ENCODE measurements around the gene ZNF483.
"Not testable (repeated sequence)": the region's sequence is repeated elsewhere in the genome, so short reads cannot be mapped to it uniquely, and the experiment has no call there.

The ZNF483 gene

GRCh38 chr9:111525056-111525977 is at the start of gene ZNF483:
Gene ZNF483 (plus strand): TSS chr9:111525179. CDS start chr9:111527396, 2,217 bp downstream.
- peak; percentile 54 for DNase-seq

DNA sequence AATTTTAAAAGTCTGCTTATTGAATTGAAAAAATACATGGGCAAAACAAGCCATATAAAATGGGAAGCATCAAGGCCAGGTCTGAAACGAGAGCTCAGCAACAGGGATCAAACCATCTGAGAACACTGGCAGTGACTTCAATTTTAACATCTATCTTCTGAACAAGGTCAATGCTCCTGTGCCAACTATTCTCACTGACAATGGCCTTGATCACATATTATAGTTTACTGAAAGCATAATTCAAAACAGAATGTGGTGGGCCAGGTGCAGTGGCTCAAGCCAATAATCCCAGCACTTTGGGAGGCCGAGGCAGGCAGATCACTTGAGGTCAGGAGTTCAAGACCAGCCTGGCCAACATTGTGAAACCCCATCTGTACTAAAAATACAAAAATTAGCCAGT is 49.8 kb upstream of the ZNF483 start:
- no peak for DNase-seq

- DNase-seq = no peak
These were observed 47.3 kb upstream of the ZNF483 start for GRCh38 chr9:111477677-111478076.

DNA sequence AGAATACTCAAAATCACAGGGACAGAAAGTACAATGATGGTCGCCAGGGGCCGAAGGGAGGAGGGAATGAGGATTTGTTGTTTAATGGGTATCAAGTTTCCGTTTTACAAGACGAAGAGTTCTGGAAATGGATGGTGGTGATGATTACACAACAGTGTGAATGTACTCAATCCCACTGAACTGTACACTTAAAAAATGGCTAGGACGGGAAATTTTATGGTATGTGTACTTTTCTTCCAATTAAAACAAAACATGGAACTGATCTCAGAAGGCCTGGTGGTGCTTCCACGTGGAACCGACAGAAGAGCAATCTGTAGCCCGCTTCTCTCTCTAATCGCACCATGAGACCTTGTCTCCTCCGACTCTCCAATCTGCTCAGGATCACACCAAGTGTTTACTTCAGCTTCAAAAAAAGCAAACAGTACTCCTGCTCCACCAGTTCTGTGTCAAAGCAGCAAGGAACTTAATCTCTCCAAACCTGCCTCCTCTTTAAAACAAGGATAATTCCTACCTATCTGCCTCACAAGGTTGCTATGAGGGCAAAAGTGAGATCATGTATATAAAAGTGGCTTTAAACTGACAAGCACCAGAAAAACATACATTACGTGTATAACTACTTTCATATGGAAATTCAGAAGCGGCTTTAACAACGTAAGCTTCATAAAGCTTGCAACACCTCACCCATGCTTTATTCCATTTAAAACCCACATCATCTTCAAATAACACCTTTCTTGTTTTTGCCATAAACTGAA is 42.9 kb upstream of the ZNF483 start:
- DNase-seq = no peak

DNA sequence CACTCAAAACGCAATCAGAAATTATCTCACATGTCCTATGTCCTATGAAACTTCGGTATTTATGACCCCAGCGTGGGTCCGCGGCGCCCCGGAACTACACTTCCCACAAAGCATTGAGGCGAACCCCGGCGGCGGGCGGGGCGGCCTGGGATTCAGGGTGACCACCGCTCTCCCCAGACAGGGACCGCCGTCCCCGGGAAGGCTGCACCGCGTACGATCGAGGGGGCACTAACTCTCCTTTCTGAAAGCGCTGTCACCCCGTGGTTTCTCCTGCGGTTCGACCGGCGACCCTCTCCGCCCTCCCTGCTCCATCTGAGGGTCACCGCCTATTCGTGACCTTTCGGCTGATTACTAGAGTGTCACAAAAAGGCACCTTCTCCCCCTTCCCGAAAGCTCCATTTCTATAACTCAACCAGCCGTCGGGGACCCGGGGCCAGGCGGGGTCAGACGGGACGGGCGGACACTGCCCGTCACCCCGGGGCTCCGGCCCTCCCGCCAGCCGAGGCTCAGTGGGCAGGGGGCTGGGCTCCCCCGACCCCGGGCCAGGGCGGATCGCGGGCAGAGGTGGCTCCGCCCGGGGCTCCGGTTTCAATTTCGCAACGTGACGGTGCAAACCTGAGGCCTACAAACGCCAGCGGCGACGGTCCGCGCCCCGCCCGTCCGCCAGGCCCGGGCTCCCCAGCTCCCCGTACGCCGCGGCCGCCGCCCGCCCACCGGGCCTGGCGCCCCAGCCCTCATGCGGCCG is 42.1 kb upstream of the ZNF483 start:
- peak; percentile 40 for DNase-seq

- DNase-seq = peak; percentile 36
These were observed 41.5 kb upstream of the ZNF483 start for GRCh38 chr9:111483439-111483857.

DNA sequence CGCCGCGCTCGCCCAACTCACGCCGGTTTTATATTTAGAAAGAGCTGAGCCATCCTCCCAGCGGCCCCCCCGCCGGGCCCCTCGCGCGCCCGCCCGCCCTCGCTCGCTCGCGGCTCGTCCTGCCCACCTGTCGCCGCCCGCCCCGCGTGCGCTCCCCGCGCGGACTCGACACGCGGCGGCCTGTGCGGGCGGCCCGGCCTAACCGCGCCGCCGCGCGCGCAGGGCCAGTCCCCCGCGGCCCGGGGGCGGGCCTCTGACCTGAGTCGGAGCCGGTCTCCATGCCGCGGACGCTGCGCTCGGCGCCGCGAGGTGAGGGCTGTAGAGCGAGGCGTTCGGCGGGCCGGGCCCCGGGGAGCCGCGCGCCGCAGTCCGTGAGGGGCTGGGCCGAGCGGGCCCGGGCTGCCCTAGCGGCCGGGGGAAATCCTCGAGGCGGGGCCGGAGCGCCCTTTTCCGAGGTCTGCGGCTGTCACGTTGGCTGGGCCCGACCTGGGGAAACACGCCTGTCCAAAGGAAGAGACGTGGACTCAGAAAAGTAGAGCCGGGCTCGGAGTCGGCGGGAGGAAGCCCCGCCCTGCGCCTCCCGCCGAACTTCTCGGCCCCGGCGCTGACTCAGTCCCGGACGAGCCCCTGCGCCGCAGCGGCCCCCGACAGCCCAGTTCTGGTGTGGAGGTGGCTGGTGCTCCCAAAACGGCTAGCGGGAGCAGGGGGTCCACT is 41.0 kb upstream of the ZNF483 start, which contains the start of gene ECPAS:
ECPAS (minus strand) TSS at position 526 of the 714 bp plus-strand sequence. CDS start 11,465 bp downstream, outside the sequence.
- peak; percentile 56 for DNase-seq

DNA sequence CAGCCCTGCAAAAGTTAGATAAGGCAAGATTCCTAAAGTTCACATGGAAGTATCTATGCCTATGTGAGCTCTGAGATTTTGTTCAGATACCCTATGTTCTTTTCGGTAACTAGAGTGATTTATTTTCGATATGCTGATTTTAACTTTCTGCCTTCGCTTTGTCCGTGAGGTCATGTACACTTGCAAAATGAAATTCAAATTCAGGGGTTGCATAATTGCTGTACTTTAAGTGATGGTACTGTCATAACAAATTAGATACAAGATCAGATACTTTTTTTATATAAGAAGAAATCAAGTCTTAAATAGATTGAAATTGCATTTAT is 40.4 kb upstream of the ZNF483 start:
- DNase-seq = no peak

DNA sequence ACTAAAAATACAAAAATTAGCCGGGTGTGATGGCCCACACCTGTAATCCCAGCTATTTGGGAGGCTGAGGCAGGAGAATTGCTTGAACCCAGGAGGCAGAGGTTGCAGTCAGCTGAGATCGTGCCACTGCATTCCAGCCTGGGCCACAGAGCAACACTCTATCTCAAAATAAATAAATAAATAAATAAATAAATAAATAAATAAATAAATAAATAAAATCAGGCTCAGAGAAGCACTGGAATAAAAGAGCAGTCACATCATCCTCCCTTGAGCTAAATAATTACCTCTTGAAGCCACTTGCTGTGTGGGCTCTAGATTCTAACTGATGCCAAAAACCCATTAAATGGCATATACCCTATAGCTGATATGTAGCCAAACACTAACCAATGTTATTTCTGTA is 27.8 kb upstream of the ZNF483 start:
- not testable (repeated sequence) for DNase-seq

DNA sequence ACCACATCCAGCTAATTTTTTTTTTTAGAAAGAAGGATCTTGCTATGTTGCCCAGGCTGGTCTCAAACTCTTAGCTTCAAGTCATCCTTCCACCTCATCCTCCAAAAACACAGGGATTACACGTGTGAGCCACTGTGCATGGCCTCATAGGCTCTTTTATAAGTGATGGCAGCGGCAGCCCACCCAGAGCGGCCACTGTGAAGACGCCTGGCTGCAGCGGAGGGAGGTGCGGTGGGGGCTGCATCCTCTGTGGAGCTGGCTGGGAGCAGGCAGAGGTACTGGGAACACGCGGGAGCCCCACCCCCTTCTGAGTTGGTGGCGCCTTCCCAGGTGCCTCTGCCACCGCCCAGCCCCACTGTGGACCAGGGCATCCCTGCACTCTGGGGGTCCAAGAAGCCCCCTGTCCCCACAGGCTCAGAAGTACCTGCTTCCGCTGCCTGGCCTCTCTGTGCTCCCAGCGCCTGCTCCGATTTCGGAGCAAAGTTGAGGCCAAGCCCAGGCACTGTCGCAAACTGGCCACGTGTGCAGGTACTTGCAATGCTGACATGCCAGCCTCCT is 23.9 kb upstream of the ZNF483 start:
- DNase-seq = no peak

DNA sequence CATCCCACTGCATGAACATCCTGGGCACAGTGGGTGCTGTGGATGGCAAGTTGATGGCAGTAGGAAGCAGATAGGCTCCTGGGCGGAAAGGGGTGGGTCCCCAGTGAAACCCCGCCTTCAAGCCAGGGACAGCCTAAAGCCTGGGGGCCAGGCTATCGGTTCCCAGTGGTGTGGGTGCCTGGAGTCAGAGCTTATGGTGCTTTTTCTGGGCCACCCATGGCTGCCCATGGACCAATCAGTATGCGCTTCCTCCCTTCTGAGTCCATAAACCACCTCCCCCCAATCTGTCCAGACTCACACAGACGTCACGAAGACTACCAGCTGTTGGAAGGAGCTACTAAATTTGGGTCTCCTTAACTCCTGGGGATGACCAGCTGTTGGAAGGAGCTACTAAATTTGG is 23.3 kb upstream of the ZNF483 start:
- no peak for DNase-seq

GRCh38 chr9:111502506-111502905 is 22.5 kb upstream of the ZNF483 start:
- DNase-seq = no peak

GRCh38 chr9:111511581-111511980 is 13.4 kb upstream of the ZNF483 start:
- not testable (repeated sequence) for DNase-seq

GRCh38 chr9:111514967-111515366 is 10.0 kb upstream of the ZNF483 start:
- DNase-seq = no peak

GRCh38 chr9:111516061-111516465 is 8.9 kb upstream of the ZNF483 start:
- DNase-seq = no peak

GRCh38 chr9:111524731-111525055 is 286 bp upstream of the ZNF483 start:
- no peak for DNase-seq

DNA sequence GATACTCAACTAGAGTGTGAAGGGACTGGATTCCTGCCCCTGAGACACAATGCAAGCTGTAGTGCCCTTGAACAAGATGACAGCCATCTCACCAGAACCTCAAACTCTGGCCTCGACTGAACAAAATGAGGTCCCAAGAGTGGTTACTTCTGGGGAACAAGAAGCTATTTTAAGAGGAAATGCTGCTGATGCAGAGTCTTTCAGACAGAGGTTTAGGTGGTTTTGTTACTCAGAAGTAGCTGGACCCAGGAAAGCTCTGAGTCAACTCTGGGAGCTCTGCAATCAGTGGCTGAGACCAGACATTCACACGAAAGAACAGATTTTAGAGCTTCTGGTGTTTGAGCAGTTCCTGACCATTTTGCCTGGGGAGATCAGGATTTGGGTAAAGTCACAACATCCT is 2.4 kb downstream of the ZNF483 start:
- no peak for DNase-seq

- DNase-seq = no peak
These were observed 4.8 kb downstream of the ZNF483 start for GRCh38 chr9:111529787-111530186.

DNA sequence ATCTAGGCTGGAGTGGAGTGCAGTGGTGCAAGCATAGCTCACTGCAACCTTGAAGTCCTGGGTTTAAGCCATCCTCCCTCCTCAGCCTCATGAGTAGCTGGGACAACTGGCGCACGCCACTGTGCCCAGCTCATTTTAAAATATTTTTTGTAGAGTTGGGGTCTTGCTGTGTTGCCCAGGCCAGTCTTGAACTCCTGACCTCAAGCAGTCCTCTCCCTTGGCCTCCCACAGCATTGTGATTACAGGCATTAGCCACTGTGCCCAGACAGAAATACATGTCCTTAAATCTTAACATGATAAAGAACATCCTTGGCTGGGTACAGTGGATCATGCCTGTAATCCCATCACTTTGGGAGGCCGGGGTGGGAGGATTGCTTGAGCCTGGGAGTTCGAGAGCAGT is 6.7 kb downstream of the ZNF483 start:
- no peak for DNase-seq

DNA sequence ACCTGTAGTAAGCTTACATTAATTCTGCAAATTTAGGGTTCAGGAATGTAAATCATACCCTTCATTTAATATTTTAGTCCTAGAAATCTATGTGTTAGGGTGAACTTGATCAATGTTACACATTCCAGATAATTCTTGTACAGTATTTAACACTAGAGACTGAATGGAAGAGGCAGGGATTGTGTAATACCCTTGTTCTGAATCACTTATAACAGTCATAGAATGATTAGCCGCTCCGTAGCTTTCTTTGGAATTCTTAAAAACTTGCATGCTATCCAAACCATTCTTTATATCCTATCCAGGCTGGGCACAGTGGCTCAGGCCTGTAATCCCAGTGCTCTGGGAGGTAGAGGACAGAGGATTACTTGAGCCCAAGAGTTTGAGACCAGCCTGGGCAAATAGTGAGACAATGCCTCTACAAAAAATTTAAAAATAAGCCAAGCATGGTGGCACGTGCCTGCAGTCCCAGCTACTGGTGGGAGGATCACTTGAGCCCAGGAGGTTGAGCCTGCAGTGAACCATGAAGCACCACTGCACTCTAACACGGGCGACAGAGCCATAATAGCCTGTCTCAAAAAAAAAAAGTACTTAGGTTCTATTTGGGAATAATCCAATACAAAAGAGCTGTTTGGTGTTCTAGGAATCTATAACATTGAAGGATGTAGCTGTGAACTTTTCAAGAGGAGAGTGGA is 8.3 kb downstream of the ZNF483 start:
- DNase-seq = no peak

DNA sequence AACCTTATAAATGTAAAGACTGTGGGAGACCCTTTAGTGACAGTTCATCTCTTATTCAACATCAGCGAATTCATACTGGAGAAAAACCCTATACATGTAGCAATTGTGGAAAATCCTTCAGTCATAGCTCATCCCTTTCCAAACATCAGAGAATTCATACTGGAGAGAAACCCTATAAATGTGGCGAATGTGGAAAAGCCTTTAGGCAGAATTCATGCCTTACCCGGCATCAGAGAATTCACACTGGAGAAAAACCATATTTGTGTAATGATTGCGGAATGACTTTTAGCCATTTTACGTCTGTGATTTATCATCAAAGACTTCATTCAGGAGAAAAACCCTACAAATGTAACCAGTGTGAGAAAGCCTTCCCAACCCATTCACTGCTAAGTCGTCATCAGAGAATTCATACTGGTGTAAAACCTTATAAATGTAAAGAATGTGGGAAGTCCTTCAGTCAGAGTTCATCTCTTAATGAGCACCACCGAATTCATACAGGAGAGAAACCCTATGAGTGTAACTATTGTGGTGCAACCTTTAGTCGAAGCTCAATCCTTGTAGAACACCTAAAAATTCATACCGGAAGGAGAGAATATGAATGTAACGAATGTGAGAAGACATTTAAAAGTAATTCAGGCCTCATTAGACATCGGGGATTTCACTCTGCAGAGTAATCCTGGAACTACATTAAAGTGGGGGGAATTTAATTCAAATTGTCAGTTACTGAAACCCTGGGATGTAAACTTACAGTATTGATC is 17.7 kb downstream of the ZNF483 start:
- no peak for DNase-seq
